ENCODE data around the gene CERCAM.
"Not testable (repeated sequence)": the region's sequence is repeated elsewhere in the genome, so short reads cannot be mapped to it uniquely, and the experiment has no call there.

Gene CERCAM

GRCh38 chr9:128420060-128420650, 502 bp upstream of the CERCAM start:
- DNase-seq = peak; percentile 49 to 50

- DNase-seq = no peak
Measured at GRCh38 chr9:128421482-128421996, 882 bp downstream of the CERCAM start.

- DNase-seq = not testable (repeated sequence)
Measured at GRCh38 chr9:128422022-128422782, 1.5 kb downstream of the CERCAM start.

DNA sequence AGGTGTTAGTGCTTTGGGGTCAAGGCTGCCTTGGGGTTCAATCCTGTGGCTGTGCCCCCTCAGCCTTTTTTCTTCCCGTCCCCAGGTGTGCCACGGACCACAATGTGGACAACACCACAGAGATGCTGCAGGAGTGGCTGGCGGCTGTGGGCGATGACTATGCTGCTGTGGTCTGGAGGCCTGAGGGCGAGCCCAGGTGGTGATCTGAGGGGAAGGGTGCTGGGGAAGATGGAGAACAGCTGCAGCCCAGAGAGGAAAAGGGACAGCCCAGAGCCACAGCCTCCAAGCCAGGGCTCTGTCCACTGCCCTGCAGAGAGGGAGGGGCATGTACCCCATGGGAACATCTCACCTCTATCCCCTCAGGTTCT, 2.1 kb downstream of the CERCAM start:
- DNase-seq = no peak

GRCh38 chr9:128423356-128423755, 2.7 kb downstream of the CERCAM start:
- not testable (repeated sequence) for DNase-seq

DNA sequence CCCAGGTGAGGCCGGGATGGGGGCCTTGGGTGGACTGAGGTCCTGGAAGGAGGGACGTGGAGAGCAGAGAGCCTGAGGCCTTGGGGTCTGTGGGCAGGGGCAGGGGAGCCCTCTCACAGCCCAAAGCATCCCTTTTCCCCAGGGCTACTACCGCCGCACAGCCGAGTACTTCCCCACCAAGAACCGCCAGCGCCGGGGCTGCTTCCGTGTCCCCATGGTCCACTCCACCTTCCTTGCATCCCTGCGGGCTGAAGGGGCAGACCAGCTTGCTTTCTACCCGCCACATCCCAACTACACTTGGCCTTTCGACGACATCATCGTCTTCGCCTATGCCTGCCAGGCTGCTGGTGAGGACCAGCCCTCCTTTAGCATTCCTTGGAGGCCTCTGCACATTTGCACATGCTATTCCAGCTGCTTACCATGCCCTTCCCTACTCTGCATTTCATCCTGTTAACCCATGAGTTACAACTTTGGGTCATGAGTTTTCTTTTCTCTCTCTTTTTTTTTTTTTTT, 3.7 kb downstream of the CERCAM start:
- no peak for DNase-seq

- DNase-seq = no peak
Measured at GRCh38 chr9:128428644-128429512, 8.2 kb downstream of the CERCAM start.

- no peak for DNase-seq
Measured at GRCh38 chr9:128429513-128430086, 8.9 kb downstream of the CERCAM start.

DNA sequence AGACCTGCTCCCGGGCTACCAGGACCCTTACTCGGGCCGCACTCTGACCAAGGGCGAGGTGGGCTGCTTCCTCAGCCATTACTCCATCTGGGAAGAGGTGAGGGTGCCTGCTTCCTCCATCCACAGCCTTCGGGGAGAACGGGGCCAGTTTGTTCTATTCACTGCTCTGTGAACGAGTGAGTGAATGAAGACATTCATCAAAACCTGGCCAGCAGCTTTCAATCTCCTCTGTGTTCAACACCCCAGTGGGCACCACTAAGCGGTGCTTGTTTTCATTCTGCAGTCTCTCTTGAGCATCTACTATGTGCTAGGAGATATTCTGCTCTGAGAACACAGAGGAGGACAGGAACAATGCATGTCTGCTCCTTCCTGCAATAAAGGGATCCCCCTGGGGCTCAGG, 10.6 kb downstream of the CERCAM start:
- no peak for DNase-seq

- DNase-seq = no peak
Measured at GRCh38 chr9:128434340-128434739, 13.7 kb downstream of the CERCAM start.

- no peak for DNase-seq
Measured at GRCh38 chr9:128435611-128436010, 15.0 kb downstream of the CERCAM start.

DNA sequence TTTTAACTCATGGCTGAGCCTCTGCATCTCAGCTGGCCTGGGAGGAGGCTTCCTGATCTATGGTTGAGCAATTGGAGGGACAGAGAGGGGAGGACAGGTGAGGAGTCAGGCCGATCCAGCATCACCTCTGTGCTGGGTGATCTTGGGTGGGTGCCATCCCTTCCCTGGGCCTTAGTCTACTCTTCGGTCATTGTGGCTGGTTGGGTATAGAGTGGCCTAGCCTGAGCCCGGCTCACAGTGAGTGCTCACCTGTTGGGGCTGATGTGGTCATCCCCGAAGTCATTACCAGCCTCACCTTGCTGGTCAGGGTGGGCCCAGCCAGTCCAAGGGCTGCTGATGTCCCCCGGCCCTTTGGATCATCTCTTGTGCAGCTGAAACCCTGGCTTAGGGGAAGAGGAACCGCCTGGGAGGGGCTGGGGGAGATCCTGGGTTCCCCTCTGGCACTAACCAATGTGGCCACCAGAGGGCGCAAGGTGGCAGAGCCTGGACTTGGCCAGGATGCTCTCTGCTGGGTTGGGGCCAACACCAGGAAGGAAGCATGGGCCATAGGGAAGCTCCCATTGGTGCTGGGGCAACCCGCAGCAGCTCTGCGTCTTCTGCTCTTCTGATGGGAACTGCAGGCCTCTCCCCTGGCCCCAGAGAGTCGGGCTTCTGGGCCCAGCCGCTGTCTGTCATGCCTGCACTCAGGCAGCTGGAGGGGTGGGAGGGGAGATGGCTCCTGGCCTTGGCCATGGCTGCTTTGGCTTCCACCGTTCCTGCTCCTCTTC, 17.9 kb downstream of the CERCAM start:
- peak; percentile 74 to 80 for DNase-seq

DNA sequence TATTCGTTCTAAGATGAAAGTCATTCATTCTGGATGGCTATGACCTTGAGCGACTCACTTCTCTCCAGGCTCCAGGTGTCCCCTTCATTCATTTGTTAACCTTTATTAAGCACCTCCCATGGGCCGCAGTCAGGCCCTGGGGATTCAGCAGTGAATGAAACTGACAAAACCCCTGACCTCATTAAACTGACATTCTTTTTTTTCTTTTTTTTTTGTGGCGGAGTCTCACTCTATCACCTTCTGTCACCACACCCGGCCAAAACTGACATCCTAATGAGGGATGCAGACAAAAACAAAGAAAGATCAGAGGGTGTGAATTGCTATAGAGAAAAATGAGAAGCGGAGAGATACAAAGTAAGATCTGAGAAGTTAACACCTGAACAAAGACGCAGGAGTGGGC, 18.6 kb downstream of the CERCAM start:
- no peak for DNase-seq

- no peak for DNase-seq
Measured at GRCh38 chr9:128442150-128442549, 21.5 kb downstream of the CERCAM start.

DNA sequence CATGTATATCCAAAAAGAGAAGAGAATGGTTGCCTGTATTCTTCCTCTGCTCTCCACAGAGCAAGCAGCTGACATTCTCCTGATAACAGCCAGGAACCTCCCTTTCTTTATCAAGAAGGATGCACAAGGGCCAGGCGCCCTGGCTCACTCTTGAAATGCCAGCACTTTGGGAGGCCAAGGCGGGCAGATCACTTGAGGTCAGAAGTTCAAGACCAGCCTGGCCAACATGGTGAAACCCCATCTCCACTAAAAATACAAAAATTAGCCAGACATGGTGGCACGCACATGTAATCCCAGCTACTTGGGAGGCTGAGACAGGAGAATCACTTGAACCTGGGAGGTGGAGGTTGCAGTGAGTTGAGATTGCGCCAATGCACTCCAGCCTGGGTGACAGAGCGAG, 25.8 kb downstream of the CERCAM start:
- not testable (repeated sequence) for DNase-seq

DNA sequence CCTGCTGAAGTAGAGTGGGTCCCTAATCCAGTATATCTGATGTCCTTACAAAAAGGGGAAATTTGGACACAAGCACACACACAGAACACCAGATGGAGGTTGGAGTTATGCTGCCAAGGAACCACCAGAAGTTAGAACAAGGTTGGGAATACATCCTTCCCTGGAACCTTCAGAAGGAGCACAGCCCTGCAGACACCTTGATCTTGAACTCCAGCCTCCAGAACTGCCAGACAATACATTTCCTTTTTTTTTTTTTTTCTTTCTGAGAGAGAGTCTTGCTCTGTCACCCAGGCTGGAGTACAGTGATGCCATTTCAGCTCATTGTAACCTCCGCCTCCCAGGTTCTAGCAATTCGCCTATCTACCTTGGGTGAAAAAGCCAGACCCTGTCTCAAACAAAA, 28.1 kb downstream of the CERCAM start:
- no peak for DNase-seq

DNA sequence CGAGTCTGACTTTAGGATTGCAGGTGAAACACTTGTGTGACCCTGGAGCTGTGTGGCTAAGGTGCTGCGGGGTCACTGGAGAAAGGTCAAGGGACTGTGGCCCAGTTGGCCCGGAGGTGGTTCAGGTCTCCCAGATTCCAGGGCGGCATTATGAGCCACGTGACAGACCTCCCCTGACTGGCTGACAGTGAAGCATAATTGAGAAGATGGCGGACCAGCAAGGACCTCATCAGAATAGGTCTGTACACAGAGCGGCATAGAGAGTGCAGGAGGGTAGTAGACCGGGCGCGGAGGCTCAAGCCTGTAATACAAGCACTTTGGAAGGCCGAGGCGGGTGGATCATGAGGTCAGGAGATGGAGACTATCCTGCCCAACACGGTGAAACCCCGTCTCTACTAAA, 34.3 kb downstream of the CERCAM start:
- DNase-seq = no peak

DNA sequence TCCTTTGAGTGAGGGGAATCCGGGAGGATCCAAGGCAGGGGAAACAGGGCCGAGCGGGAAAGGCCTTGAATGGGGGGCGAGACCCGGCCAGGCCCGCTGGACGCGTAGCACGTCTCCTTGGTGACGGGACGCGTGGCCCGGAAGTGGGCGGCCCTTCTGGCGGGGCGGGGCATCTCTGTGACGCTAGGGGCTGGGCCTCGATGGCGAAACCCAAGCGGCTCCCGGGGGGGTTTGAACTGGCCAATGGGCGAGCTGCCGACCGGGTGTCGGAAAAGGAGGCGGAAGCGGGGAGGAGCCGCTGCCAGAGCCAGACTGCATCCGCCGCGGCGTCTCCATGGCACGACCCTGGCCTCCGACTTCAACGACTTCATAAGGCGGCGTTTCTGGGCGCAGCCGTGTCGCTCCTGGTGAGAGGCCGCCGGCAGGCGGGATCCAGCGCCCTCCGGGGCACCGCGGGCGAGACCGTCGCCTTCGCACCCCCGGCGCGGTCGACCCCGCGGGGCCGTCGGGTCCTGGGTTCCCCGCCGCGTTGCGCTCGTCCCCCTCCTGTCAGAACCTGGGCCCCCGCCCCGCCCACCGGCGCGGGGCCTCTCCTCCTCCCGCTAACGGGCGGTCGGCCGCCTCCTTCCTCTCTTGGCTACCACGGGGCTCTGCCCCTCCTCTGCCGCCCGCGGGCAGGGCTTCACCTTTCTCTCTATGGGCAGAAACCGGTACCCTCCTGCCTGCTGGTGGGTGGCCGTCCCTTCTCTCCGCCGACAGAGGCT, 35.4 kb downstream of the CERCAM start, which contains the start of gene ODF2:
TSS of gene ODF2 (plus strand) at position 158 of the 764 bp plus-strand sequence. CDS start at position 244, 86 bp downstream.
- peak; percentile 98 for DNase-seq

GRCh38 chr9:128456613-128457061, 36.0 kb downstream of the CERCAM start:
- peak; percentile 55 to 56 for DNase-seq

DNA sequence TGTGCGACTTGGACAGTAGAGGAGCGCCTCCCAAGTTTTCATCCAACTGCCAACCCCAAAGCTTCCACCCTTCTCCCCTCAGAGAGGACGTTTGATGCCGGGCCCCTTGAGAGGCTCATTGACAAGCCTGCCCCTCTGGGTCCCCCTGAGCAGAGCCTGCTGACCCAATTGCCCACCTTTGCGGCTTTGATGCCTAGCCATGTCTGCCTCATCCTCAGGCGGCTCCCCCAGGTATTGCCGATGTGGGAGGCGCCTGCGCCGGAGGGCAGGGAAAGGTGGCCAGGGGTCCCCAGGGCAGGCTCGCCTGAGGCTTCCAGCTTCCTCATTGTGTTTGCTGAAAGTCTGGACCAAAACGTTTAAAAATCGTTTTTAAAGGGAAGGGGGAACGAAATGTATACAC, 36.5 kb downstream of the CERCAM start:
- no peak for DNase-seq

DNA sequence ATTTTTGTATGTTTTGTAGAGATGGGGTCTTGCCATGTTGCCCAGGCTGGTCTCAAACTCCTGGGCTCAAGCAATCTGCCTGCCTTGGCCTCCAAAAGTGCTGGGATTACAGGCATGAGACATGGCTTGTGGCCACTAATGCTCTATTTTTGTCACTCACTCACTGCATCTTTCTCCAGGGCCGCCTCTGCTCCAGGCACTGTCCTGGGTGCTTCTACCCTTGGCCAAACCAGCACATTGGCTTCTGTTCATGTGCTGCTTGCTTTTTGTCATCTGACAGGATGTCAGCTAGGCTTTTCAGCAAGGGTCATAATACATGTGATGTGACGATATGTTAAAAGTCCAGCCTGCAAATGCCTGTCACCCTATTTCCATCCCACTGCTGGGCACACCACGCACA, 38.4 kb downstream of the CERCAM start:
- no peak for DNase-seq
